BE2C (cell line): ENCODE data around the gene ARRB1.

ENCODE experiments used
- DNase-seq: peaks from one replicate; pipeline ENCODE4 v3.0.0-alpha.2; 2020
- H3K27me3 ChIP-seq: fragments of 250-450 bp; sonication (Bioruptor Pico); 2 replicates; pipeline ENCODE4 v1.5.1; 2020; ENCODE audit warnings: mild to moderate bottlenecking
- H3K36me3 ChIP-seq: fragments of 250-450 bp; sonication (Bioruptor Pico); 2 replicates; pipeline ENCODE4 v1.5.1; 2020; ENCODE audit warnings: mild to moderate bottlenecking
- H3K4me1 ChIP-seq: fragments of 250-450 bp; sonication (Bioruptor Pico); 2 replicates; pipeline ENCODE4 v1.5.1; 2020
- H3K4me3 ChIP-seq: 2 replicates; pipeline ENCODE4 v1.5.1; 2011; ENCODE audit warnings: low read depth, low read length
- H3K9me3 ChIP-seq: fragments of 250-450 bp; sonication (Bioruptor Pico); 2 replicates; pipeline ENCODE4 v1.5.1; 2020
- TF ChIP-seq, protein P1 (sequence below): IDR thresholded peaks from 2 replicates; pipeline ENCODE4 v1.5.1; 2012; ENCODE audit warnings: mild to moderate bottlenecking, low read depth, low read length

ARRB1 gene

DNA sequence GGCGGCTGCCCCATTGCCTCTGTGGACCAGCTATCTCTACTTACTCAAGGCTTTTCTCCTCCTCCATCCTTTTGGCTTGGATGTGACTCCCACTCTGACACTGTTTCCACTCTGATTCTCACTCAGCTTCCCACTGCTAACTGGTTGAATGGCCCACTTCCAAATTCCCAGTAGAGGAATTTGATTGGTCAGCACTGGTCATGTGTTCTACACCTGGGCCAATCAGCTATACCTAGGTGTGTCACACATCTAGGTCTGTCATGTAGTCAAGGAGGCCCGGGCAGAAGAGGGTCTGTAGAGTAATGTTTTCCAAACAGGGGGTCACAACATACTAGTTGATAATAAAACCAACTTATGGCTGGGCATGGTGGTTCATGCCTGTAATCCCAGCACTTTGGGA, 57.6 kb downstream of the ARRB1 start:
- Histone ChIP-seq H3K9me3 (no peaks in the 10 kb centered on the region), H3K36me3 (peaks cover 26% of the 10 kb centered on the region), H3K27me3 (no peaks in the 10 kb centered on the region), H3K4me1 (no peaks in the 10 kb centered on the region; the same call in 1 of the 2 replicates), H3K4me3 (no peak overlapping the region)
- no peak for DNase-seq
- TF ChIP-seq, protein P1, sequence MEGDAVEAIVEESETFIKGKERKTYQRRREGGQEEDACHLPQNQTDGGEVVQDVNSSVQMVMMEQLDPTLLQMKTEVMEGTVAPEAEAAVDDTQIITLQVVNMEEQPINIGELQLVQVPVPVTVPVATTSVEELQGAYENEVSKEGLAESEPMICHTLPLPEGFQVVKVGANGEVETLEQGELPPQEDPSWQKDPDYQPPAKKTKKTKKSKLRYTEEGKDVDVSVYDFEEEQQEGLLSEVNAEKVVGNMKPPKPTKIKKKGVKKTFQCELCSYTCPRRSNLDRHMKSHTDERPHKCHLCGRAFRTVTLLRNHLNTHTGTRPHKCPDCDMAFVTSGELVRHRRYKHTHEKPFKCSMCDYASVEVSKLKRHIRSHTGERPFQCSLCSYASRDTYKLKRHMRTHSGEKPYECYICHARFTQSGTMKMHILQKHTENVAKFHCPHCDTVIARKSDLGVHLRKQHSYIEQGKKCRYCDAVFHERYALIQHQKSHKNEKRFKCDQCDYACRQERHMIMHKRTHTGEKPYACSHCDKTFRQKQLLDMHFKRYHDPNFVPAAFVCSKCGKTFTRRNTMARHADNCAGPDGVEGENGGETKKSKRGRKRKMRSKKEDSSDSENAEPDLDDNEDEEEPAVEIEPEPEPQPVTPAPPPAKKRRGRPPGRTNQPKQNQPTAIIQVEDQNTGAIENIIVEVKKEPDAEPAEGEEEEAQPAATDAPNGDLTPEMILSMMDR = no peak

DNA sequence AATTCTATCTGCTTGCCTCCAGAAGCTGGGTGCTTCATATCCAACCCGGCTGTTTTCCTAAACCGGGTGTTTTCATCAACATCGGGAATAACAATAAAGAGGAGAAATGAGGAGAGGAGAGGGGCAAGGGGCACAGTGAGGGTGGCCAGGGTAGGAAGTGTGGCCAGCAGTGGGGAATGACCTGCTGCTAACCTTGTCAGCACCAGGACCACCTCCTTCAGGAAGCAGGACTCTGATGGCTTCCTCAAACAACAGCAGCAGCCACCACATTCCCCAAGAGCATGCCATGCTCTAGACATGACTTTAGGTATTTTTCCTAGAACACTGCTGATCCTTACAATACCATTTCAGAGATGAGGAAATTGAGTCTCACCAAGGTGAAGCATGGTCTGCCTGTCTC, 58.5 kb downstream of the ARRB1 start:
- peaks cover 27% of the 10 kb centered on the region for H3K36me3 ChIP-seq
- H3K4me1 ChIP-seq = no peaks in the 10 kb centered on the region; the same call in 1 of the 2 replicates
- no peaks in the 10 kb centered on the region for H3K27me3 ChIP-seq
- DNase-seq = no peak
- no peaks in the 10 kb centered on the region for H3K9me3 ChIP-seq
- no peak overlapping the region for H3K4me3 ChIP-seq
- TF ChIP-seq, protein P1 = no peak

DNA sequence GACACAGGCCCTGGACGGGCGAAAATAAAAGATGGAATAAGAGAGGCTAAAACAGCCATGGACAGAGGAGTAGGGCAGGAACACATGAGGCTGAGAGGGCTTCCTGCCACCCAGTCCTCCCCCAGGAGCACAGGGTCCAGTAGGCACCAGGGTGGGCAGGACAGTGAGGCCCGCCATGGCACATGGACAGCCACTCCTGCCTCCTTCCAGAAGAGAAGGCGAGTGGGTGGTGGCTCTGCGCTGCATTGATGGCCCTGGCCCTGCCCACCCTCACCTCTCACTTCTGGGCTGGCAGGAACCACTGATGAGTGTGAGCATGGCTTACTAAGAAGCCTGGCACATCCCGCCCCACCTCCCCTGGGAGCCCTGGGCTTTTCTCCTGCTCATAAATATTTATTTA, 59.7 kb downstream of the ARRB1 start:
- H3K4me1 ChIP-seq = no peaks in the 10 kb centered on the region; the same call in 1 of the 2 replicates
- no peaks in the 10 kb centered on the region for H3K9me3 ChIP-seq
- DNase-seq = no peak
- TF ChIP-seq, protein P1 = no peak
- H3K4me3 ChIP-seq = no peak overlapping the region
- peaks cover 38% of the 10 kb centered on the region for H3K36me3 ChIP-seq
- no peaks in the 10 kb centered on the region for H3K27me3 ChIP-seq

DNA sequence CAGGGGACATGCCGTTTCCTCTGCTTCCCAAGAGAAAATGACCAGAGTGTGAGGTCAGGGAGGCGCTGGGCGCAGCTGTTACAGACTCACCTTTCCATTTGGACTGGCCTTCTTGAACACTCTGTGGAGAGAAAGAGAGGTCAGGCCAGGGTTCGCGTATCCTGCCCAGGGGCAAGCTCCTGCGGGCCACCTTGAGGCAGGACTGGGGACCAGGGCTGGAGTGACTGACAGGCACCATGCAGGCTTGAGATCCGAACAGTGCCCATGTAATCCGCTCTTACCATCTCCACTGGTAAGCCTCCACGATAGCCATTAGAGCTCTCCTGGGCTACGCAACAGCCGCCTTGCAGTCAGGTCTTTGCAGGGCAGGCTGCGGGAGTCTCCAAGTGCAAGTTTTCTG, 61.5 kb downstream of the ARRB1 start:
- TF ChIP-seq, protein P1 = no peak
- H3K36me3 ChIP-seq = peaks cover 38% of the 10 kb centered on the region
- DNase-seq = no peak
- no peaks in the 10 kb centered on the region for H3K9me3 ChIP-seq
- no peak overlapping the region for H3K4me3 ChIP-seq
- H3K4me1 ChIP-seq = no peaks in the 10 kb centered on the region; the same call in 1 of the 2 replicates
- no peaks in the 10 kb centered on the region for H3K27me3 ChIP-seq

DNA sequence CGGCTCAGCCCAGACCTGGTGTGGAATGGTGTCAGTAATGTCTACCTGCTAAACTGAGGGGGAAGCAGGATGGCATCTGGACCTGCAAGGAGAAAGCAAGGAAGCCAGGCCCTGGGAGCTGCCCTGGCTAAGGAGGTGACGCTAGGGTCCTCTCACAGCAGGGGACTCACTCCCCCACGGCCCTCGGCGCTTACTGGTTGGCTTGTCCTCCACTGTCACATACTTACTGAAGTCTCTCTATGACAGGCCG, 62.0 kb downstream of the ARRB1 start:
- peaks cover 39% of the 10 kb centered on the region for H3K36me3 ChIP-seq
- H3K27me3 ChIP-seq = no peaks in the 10 kb centered on the region
- TF ChIP-seq, protein P1 = no peak
- H3K4me3 ChIP-seq = no peak overlapping the region
- H3K9me3 ChIP-seq = no peaks in the 10 kb centered on the region
- DNase-seq = no peak
- no peaks in the 10 kb centered on the region; the same call in 1 of the 2 replicates for H3K4me1 ChIP-seq

DNA sequence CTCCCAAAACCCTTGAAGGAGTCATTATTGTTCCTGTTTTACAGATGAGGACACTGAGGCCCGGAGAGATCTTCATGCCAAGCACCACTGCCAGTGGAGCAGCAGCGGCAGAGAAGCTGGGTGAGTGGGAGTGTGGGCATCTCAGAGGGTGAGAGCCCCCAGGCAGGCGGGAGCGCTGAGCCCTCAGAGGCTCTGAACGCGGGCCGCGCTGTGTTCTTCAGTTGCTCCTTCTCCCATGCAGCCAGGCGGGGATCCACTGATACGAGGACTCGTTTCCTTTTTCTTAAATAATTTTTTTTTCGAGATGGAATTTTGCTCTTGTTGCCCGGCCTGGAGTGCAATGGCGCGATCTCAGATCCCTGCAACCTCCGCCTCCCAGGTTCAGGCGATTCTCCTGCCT, 63.9 kb downstream of the ARRB1 start:
- Histone ChIP-seq H3K36me3 (peaks cover 47% of the 10 kb centered on the region), H3K9me3 (no peaks in the 10 kb centered on the region), H3K4me3 (no peak overlapping the region), H3K4me1 (peaks cover 10% of the 10 kb centered on the region), H3K27me3 (no peaks in the 10 kb centered on the region)
- DNase-seq = no peak
- TF ChIP-seq, protein P1 = no peak
